HUES64 (cell line): ENCODE measurements around the gene MILR1.

Experiments used
- H3K27ac ChIP-seq: 2 replicates; pipeline ENCODE4 v1.7.0; 2013; ENCODE audit warnings: low read depth, low read length, inconsistent platforms
- H3K27me3 ChIP-seq: 2 replicates; pipeline ENCODE4 v1.6.1; 2013; ENCODE audit warnings: mild to moderate bottlenecking, low read length; ENCODE audit not compliant: insufficient read depth
- H3K36me3 ChIP-seq: 2 replicates; pipeline ENCODE4 v1.6.1; 2013; ENCODE audit warnings: mild to moderate bottlenecking, low read length; ENCODE audit not compliant: insufficient read depth
- H3K4me1 ChIP-seq: 2 replicates; pipeline ENCODE4 v1.6.1; 2013; ENCODE audit warnings: mild to moderate bottlenecking, low read length, moderate library complexity; ENCODE audit not compliant: insufficient read depth
- H3K4me3 ChIP-seq: 2 replicates; pipeline ENCODE4 v1.5.1; 2013; ENCODE audit warnings: mild to moderate bottlenecking, low read length, moderate library complexity
- H3K9ac ChIP-seq: 2 replicates; pipeline ENCODE4 v1.6.1; 2013; ENCODE audit warnings: mild to moderate bottlenecking, low read depth, low read length
- H3K9me3 ChIP-seq: 2 replicates; pipeline ENCODE4 v1.6.1; 2013; ENCODE audit warnings: low read depth, low read length; ENCODE audit not compliant: insufficient read depth
- WGBS: fragments of 150-250, 120-280 bp; methylation state at CpG from one replicate; pipeline ENCODE4 v1.1.7; 2013; ENCODE audit warnings: missing lambda C conversion rate; 5-methylcytosine and 5-hydroxymethylcytosine counted together

MILR1 gene

GRCh38 chr17:64497565-64498035, 48.7 kb downstream of the MILR1 start:
- peaks cover 68% of the 10 kb centered on the region for H3K36me3 ChIP-seq
- peaks cover 16% of the 10 kb centered on the region; the same call in 1 of the 2 replicates for H3K4me1 ChIP-seq
- H3K9ac ChIP-seq = peak overlapping the region; percentile 86
- H3K4me3 ChIP-seq = peak overlapping the region; percentile 86
- WGBS = 40% methylated on average over 3 of the region's 4 CpGs
- H3K27me3 ChIP-seq = no peaks in the 10 kb centered on the region
- no peaks in the 10 kb centered on the region for H3K9me3 ChIP-seq
- H3K27ac ChIP-seq = peak overlapping the region; percentile 95

- Histone ChIP-seq H3K27me3 (no peaks in the 10 kb centered on the region), H3K27ac (peak overlapping the region; percentile 95; the same call in 1 of the 2 replicates), H3K36me3 (peaks cover 70% of the 10 kb centered on the region), H3K9me3 (no peaks in the 10 kb centered on the region), H3K4me3 (peak overlapping the region; percentile 86), H3K9ac (no peak overlapping the region), H3K4me1 (peaks cover 16% of the 10 kb centered on the region; the same call in 1 of the 2 replicates)
- WGBS = 90% methylated on average over 7 of the region's 7 CpGs
These were observed 49.6 kb downstream of the MILR1 start for GRCh38 chr17:64498308-64499203.

DNA sequence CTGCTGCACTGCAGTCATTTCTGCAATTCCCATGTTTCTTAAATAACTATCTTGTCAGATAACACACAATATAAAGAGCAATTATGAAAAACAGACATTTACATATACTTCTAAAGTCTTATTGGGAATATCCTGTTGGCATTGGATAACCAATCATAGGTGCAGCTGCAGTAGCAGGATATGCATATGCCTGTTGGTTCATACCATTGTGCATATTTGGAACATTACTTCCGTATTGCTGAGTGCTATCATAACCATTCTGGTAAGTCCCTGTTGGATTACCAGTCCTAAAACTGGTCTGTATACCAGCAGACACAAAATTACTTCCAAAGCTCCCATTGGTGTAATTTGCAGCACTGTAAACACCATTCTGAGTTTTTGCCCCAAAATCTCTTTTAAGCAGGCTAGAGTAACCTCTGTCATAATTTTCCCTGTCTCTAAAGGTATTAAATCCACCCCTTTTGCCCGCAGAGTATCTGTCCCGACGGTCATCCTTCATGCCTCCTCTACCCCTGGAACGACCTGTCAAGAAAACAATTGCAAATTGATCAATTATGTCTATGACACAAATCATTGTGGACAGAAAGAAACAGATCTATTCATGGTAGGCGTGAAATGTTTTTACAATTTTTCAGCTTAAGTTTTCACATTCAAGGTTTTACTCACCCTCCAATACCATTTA, 51.0 kb downstream of the MILR1 start:
- Histone ChIP-seq H3K9me3 (no peaks in the 10 kb centered on the region), H3K9ac (no peak overlapping the region), H3K27ac (no peak overlapping the region; the same call in 1 of the 2 replicates), H3K4me1 (peaks cover 24% of the 10 kb centered on the region; the same call in 1 of the 2 replicates), H3K4me3 (no peak overlapping the region), H3K27me3 (no peaks in the 10 kb centered on the region), H3K36me3 (peaks cover 74% of the 10 kb centered on the region)
- 94% methylated on average over 6 of the region's 6 CpGs for WGBS

- no peaks in the 10 kb centered on the region for H3K9me3 ChIP-seq
- no peaks in the 10 kb centered on the region for H3K27me3 ChIP-seq
- H3K4me1 ChIP-seq = peaks cover 24% of the 10 kb centered on the region; the same call in 1 of the 2 replicates
- H3K36me3 ChIP-seq = peaks cover 77% of the 10 kb centered on the region
- 97% methylated on average over 8 of the region's 8 CpGs for WGBS
- no peak overlapping the region for H3K4me3 ChIP-seq
- no peak overlapping the region for H3K27ac ChIP-seq
- no peak overlapping the region for H3K9ac ChIP-seq
These were observed 51.6 kb downstream of the MILR1 start for GRCh38 chr17:64500487-64500859.

GRCh38 chr17:64500862-64501765, 52.2 kb downstream of the MILR1 start:
- H3K4me3 ChIP-seq = no peak overlapping the region

DNA sequence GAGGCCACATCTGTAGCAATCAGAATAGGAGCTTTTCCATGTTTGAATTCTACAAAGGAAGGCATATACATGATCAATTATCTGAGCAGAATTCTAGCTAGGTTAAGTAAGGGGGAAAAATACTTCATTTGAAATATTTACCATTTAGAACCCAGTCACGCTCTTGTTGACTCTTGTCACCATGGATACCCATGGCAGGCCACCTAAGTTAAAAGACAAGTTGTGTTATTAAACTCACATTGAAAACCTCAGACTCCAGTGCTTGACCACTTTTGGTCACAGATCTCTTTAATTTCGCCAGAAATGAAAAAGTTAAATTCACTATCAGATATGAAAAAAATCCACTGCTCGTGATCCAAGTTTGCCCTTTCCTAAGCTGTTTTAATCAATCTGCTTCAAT, 53.1 kb downstream of the MILR1 start:
- peaks cover 77% of the 10 kb centered on the region for H3K36me3 ChIP-seq

More at GRCh38 chr17:64500862-64501765, 52.2 kb downstream of the MILR1 start:
- peaks cover 77% of the 10 kb centered on the region for H3K36me3 ChIP-seq
- peak overlapping the region; percentile 26; the same call in 1 of the 2 replicates for H3K27ac ChIP-seq
- 96% methylated on average over 10 of the region's 11 CpGs for WGBS
- H3K9ac ChIP-seq = no peak overlapping the region
- no peaks in the 10 kb centered on the region for H3K9me3 ChIP-seq
- H3K27me3 ChIP-seq = no peaks in the 10 kb centered on the region
- H3K4me1 ChIP-seq = peaks cover 24% of the 10 kb centered on the region; the same call in 1 of the 2 replicates

DNA sequence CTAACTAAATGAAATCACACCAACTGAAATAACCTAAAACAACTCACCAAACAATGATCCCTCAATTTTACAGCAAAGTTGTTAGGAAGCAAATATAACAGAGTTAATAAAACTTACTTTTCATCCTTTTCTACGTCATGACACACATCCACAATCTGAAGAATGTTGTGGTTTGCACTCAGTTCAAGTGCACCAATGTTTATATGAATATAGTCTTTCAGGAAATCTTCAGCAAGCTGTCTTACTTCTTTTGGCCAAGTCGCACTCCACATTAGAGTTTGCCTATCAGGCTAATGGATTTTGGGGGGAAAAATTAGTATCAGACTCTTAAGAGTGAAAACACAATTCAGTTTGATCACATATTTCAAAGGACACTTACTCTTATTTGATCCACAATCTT, 53.9 kb downstream of the MILR1 start:
- Histone ChIP-seq H3K4me3 (no peak overlapping the region), H3K9ac (no peak overlapping the region), H3K4me1 (peaks cover 22% of the 10 kb centered on the region; the same call in 1 of the 2 replicates), H3K27ac (no peak overlapping the region), H3K36me3 (peaks cover 74% of the 10 kb centered on the region), H3K9me3 (no peaks in the 10 kb centered on the region), H3K27me3 (no peaks in the 10 kb centered on the region)
- 60% methylated on average over 1 of the region's 2 CpGs for WGBS

More for the DNA sequence above, 53.1 kb downstream of the MILR1 start:
- WGBS = 97% methylated on average over 3 of the region's 3 CpGs
- Histone ChIP-seq H3K27ac (peak overlapping the region; percentile 15; the same call in 1 of the 2 replicates), H3K4me1 (peaks cover 24% of the 10 kb centered on the region; the same call in 1 of the 2 replicates), H3K27me3 (no peaks in the 10 kb centered on the region), H3K9ac (no peak overlapping the region), H3K9me3 (no peaks in the 10 kb centered on the region), H3K4me3 (no peak overlapping the region)

- H3K9me3 ChIP-seq = no peaks in the 10 kb centered on the region
- 97% methylated on average over 5 of the region's 5 CpGs for WGBS
- H3K4me1 ChIP-seq = peaks cover 24% of the 10 kb centered on the region; the same call in 1 of the 2 replicates
- H3K27ac ChIP-seq = no peak overlapping the region
- peak overlapping the region; percentile 95; the same call in 1 of the 2 replicates for H3K4me3 ChIP-seq
- peaks cover 73% of the 10 kb centered on the region for H3K36me3 ChIP-seq
- no peaks in the 10 kb centered on the region for H3K27me3 ChIP-seq
- no peak overlapping the region for H3K9ac ChIP-seq
These were observed 54.4 kb downstream of the MILR1 start for GRCh38 chr17:64503341-64503740.

DNA sequence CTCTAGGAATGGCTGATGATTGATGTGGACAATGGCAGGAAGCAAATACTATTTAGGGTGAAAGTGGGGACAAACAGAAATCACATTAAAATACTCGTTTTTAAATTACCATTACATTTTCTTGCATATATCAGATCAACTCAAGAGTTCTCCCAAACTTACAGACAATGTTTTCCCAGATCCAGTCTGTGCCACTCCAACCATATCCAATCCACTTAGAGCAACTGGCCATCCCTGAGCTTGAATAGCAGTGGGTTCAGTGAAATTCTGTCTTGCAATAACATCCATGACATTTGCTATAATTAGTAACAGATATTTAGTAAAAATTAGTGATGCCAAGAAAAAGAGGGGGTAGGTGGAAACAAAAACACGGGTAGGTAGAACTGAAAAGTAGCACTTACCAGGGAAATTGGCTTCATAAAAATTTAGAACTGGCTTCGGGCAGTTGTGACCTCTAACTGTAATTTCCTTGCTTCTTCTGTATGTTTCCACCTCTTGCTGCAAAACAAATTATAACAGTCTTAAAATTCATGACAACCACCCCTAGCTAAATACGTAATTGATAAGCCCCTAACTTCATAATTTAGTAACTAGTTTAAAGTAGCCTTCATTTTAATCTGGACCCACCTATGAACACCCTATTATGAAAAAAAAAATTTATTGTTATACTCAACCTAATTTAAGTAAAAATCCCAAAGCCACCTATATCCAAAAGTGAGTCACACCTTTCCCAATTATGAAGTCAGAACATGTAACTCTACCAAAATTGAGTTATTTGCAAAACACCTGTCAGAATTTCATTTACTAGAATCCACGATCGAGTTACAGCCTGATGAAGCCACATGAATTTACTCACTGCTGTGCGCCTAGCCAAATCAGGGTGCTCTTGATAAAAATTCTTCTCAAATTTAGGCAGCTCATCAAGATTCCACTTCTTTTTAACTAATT, 55.2 kb downstream of the MILR1 start:
- WGBS = 78% methylated on average over 7 of the region's 7 CpGs
- H3K36me3 ChIP-seq = peaks cover 72% of the 10 kb centered on the region

More for the DNA sequence above, 55.2 kb downstream of the MILR1 start:
- Histone ChIP-seq H3K27me3 (no peaks in the 10 kb centered on the region), H3K9me3 (no peaks in the 10 kb centered on the region), H3K4me3 (peak overlapping the region; percentile 95), H3K9ac (peak overlapping the region; percentile 100), H3K4me1 (peaks cover 28% of the 10 kb centered on the region; the same call in 1 of the 2 replicates), H3K27ac (peak overlapping the region; percentile 8; the same call in 1 of the 2 replicates)
